Hematopoietic multipotent progenitor cell treated with erythropoietin and hydrocortisone succinate and interleukin-3 and kit ligand, for 4 days (in vitro differentiated cells): Measurements from ENCODE around the gene S1PR5.
A peak's percentile ranks its signal among the peaks of the same experiment; 100 is the strongest.
"Not testable (repeated sequence)": the region's sequence is repeated elsewhere in the genome, so short reads cannot be mapped to it uniquely, and the experiment has no call there.

Source experiments
- DNase-seq: peaks from one replicate; pipeline ENCODE4 v3.0.0-alpha.2; 2015

The S1PR5 gene

DNA sequence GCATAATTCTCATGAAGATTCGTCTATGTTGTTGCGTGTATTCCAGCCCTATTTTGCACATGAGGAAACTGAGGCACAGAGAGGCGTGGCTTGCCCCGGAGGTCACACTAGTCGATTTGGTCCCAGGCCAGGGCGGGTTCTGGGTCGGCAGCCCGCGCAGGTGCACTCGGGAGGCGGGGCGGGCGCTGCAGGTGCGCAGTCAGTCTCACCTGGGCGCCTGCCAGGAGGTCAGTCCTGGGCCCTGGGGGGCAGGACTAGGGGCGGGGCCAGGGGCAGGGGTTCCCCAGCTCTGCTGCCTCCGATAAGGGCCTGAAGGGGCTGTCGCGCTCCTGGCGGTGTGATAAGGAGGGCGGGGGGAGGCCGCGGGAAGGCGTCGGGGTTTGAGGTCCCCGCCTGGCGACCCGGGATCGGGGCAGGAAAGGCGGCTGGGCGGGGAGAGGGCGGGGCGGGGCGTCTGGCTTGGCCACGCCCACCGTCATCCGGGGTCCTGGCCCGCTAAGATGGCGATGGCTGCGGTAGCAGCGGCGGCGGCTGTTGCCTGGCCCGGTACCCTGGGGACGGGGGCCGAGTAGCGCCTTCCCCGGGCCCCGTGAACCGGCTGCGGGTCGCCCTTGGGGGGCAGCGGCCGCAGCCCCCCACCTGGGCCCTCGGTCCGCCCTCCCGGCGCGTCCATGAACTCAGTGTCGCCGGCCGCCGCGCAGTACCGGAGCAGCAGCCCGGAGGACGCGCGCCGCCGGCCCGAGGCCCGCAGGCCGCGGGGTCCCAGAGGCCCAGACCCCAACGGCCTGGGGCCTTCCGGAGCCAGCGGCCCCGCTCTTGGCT, 26.4 kb upstream of the S1PR5 start, which contains the start of gene ATG4D:
Gene ATG4D (plus strand): TSS at position 485 of the 822 bp plus-strand sequence. CDS start 187 bp downstream, at position 672.
- DNase-seq: peak; percentile 98

- DNase-seq: peak; percentile 43
Measured at GRCh38 chr19:10543059-10543419, 25.8 kb upstream of the S1PR5 start.

DNA sequence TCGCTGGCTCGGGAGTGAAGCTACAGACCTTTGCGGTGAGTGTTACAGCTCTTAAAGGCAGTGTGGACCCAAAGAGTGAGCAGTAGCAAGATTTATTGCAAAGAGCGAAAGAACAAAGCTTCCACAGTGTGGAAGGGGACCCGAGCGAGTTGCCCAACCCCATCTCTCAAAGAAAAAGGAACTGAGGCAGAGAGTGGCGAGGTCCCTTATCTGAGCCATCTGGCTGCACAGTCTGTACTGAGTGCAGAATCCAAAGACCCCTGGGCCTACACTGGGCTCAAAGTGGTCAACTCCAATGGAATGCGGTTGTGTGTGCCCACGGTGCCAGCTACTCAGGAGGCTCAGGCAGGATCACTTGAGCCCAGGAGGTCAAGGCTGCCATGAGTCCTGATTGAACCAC, 21.8 kb upstream of the S1PR5 start:
- peak; percentile 66 for DNase-seq

DNA sequence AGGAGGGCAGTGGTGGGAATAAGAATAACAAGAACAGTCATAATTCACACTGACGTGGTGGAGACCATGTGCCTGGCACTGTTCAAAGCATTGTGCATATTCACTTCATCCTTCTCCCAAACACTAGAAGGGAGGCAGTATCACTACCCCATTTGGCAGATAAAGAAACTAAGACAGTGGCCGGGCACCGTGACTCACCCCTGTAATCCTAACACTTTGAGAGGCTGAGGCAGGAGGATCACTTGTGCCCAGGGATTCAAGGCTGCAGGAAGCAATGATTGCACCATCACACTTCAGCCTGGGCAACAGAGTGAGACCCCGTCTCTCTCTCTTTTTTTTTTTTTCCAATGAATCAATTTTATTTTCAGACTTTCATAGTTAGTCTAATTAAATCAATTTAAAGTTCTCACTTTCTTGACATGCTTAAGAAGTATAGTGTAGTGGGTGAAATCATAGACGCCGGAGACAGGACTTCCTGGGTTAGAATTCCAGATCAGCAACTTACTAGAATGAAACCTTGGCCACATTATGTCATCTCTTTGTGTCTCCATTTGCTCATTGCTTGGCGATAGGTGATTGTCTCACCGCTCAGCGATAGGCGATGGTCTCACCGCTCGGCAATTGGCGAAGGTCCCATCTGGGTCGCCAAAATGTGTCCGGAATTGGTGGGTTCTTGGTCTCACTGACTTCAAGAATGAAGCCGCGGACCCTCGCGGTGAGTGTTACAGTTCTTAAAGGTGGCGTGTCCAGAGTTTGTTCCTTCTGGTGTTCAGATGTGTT, 21.1 kb upstream of the S1PR5 start:
- no peak for DNase-seq

GRCh38 chr19:10537668-10538067, 20.4 kb upstream of the S1PR5 start:
- DNase-seq: no peak

DNA sequence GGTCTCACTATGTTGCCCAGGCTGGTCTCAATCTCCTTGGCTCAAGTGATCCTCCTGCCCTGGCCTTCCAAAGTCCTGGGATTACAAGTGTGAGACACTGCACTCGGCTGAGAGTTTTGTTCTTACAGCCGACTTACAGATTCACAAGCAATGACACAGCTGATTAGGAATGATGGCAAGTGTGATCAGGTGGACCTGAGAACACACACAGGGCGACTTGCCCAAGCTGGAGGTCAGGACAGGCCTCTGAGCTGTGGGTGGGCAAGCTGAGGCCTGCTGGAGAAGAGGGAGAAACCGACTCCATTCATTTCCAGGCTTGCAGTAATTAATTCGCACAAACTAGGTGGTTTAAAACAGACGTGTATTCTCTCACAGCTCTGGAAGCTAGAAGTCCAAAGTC, 18.4 kb upstream of the S1PR5 start:
- DNase-seq: no peak

DNA sequence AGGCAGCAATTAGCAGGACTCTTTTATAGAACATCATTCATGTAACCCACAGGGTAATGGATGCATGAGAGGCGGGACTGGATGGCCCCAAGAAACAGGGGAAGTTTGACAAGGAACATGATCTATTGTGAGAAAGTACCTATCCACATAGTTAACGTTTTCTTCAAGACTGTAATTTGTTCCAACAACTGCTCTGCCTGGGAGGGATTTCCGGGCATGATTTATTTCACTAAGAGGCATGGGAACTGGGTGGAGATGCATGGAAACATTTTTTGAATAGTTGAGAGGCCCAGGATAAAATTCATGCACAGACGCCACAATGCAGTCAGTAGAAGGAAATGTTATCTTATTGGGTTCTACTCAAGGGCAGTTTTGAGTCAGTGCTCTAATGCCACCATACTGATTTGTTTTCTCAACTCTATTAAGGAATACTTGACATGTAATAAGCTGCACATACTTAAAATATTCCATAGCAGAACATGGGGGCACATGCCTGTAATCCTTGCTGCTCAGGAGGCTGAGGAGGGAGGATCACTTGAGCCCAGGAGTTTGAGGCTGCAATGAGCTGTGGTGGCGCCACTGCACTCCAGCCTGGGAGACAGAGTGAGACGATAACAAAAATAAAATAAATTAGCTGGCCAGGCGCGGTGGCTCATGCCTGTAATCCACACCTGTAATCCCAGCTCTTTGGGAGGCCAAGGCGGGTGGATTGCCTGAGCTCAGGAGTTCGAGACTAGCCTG, 16.6 kb upstream of the S1PR5 start:
- no peak for DNase-seq

DNA sequence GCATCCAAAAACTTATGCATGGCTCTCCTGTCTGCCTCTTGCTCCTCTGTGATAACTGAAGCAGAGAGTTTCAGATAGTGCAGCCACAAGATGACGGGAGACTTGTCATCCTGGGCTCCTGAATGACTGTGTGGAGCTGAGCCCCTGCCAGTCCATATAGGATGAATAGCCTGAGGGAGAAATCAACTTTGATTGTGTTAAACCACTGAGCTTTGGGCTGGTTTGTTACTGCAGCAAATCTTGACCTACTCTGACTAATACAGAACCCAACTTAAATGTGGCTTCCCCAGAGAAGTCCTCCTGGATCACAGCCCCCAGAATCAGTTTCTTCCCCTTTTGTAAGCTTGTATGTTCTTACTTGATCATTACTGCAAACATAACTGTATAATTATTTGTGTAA, 15.2 kb upstream of the S1PR5 start:
- DNase-seq: no peak

DNA sequence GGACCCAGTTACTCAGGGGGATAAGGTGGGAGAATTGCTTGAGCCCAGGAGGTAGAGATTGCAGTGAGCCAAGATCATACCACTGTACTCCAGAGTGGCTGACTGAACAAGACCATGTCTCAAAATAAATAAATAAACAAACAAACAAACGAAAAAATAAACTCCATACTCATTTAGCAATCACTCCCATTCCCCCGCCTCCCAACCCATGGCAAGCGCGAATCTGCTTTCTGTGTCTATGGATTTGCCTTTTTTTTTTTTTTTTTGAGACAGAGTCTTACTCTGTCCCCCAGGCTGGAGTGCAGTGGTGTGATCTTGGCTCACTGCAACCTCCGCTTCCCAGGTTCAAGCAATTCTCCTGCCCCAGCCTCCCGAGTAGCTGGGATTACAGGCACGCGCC, 9.6 kb upstream of the S1PR5 start:
- DNase-seq: not testable (repeated sequence)

DNA sequence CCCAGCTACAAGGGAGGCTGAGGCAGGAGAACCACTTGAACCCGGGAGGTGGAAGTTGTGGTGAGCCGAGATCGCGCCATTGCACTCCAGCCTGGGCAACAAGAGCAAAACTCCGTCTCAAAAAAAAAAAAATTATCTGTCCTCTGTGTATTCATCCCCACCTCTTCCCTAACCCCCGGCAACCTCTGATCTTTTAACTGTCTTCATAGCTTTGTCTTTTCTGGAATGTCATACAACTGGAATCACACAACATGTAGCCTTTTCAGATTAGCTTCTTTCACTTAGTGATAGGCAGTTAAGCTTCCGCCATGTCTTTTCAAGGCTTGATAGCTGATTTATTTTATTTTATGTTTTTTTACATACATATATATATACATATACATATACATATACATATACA, 8.4 kb upstream of the S1PR5 start:
- no peak for DNase-seq

- DNase-seq: no peak
Measured at GRCh38 chr19:10523135-10523636, 5.9 kb upstream of the S1PR5 start.

GRCh38 chr19:10521461-10522171, 4.4 kb upstream of the S1PR5 start:
- no peak for DNase-seq

DNA sequence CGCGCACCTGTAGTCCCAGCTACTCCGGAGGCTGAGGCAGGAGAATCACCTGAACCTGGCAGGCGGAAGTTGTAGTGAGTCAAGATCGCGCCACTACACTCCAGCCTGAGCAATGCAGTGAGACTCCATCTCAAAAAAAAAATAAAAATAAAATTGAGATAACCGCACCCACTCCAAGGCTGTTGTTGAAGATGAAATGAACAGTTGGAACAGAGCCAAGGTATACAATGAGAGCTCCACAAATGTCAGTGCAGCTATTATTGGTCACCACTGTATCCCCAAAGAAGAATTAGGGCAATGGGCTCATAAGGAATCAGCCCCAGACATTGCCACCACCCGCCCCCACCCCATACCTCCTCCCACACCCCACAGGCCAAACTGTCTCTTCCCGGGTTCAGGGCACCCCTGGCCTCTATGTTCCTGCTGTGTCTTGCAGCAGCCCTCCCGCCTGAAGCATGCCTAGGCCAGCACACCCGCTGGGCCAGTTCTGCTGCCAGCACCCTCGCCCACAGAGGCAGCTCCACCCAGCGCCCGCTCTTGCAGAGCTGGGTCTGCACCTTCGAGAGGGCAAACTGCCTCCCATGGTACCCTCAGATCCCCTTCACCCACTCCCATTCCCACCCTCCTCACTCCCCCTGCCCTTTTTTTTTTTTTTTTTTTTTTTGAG, 3.5 kb upstream of the S1PR5 start:
- no peak for DNase-seq

GRCh38 chr19:10519421-10519820, 2.2 kb upstream of the S1PR5 start:
- DNase-seq: no peak

DNA sequence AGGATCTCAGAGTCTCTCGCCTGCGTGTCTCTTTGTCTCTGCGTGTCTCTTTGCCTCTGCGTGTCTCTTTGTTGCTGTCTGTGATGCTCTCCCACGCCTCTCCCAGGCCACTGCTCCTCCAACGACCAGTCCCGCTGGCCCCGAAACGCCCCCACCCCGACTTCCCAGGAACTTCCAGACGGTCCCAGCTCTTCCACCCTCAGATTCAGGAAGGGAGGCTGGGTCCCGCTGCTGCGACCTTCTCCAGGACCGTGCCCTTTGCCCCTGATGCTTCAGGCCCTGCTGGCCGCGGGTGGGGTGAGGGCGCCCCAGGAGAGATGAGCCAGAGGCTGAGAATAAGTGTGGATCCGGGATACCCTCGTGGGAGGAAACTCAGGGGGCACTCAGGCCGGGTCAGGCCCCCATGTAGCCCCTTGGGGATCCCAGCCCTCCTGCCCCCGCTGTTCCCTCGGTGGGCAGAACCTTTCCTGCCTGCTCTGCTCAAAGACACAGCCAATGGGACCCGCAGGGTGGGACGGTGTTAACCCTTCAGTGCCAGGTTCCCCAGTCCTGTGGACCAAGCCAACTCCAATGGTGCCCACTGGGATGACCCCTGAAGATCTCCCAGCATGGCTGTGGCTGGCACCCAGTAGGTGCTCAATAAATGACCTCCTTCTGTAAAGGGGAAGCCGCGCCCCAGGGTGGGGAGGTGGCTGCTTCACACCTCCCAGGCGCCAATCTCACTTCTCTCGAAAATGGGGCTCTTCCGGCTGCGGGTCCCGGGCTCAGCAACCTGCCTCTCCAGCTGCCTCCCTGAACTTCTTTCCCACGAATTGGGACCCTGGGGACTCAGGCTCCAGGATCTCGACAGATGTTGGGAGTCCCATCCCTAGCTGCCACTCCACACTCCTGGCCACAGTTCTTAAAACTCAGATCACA, 1.5 kb upstream of the S1PR5 start:
- DNase-seq: no peak

DNA sequence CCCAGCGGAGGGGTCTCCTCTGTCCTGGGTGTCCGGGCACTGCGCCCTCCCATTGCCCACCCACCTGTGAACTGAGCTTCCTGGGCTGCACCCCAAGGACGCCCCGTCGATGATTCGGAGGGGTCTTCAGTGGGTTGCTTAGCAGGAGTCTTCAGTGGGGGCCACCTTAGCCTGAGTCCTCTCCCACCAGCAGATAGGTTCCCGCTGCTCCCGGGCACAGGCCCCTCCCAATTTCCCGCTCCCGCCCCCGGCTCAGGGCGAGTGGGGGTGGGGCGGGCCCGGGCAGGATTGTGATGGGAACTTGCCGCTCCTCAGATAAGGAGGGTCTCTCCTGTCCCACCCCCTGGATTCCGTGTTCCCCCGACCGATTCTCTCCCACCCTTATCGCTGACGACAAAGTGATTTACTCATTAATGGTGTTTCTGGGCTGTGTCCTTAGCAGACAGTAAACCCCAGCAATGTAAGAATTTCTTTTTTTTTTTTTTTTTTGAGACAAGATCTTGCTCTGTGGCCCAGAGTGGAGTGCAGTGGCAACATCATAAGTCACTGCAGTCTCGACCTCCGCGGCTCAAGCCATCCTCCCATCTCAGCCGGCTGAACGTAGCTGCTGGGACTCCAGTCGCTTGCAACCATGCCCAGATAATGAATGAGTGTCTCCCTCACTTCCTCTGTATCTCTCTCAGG, 655 bp upstream of the S1PR5 start:
- peak; percentile 67 for DNase-seq

DNA sequence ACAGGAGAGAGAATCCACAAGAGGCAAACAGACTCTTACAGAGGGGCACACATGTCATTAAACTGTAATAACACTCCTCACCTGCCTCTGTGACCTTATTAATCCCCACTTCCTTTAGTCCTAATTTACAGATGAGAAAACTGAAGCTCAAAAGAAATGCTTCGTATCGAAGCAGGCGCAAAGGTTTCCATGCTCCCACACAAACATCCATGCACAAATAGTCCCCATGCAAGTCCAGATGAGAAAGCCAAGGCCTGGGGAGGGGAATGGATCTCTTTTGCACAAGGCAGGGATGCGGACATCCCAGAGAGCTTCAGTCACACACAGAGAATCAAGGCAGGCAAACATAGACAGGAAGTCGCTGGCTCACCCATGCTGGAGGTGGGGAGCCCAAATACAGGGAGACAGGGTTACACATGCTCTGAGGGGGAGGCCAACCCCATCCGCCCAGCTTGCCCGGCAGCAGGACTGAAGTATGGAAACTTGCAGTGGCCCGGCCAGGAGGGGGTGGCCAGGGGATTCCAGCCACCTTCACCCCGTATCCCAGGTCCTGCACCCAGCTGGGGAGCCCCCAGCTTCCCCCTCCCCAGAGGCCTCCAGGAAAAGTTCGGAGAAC, 468 bp downstream of the S1PR5 start:
- DNase-seq: no peak

DNA sequence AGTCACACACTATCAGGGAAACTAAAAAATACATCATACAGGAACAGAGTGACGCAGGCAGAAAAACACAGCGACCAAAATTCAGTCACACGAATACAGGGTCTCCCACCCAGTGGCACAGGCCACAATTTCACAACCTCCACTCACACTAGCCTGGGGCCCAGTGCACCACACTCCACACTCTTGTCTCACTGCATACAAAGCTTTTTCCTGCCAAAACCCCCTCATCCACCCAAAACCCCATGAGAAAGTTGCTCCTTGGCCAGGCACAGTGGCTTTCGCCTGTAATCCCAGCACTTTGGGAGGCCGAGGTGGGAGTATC, 1.2 kb downstream of the S1PR5 start:
- no peak for DNase-seq

- peak; percentile 62 for DNase-seq
Measured at GRCh38 chr19:10514211-10515145, 2.8 kb downstream of the S1PR5 start.
